Measurements from ENCODE around the gene SLC35F4.
"Not testable (repeated sequence)": the region's sequence is repeated elsewhere in the genome, so short reads cannot be mapped to it uniquely, and the experiment has no call there.

GRCh38 chr14:57722141-57722540 is 143.8 kb downstream of the SLC35F4 start:
- TF ChIP-seq CTCF (conservative IDR thresholded peaks at IDR 0.05; ENCODE audit: low read depth, low read length); EZH2 (IDR thresholded peaks at IDR 0.05; ENCODE audit: low read length, unreplicated experiment): not testable (repeated sequence)
